SK-N-SH treated with all-trans-retinoic acid at 6 μM for 48 hours (cell line): ENCODE measurements around the gene TXN2.

Experiments used
- ATAC-seq: fragments of 200-7000 bp; cut with Tn5 transposase; 3 replicates; pipeline ENCODE4 v1.9.1; 2020; ENCODE audit warnings: mild to moderate bottlenecking, moderate library complexity
- ARNTL ChIP-seq: fragments of 450-650 bp; formaldehyde crosslinking; IDR thresholded peaks from 2 replicates; pipeline ENCODE4 v1.5.0; 2020; ENCODE audit warnings: low read depth, mild to moderate bottlenecking, moderate library complexity, borderline replicate concordance
- BACH2 ChIP-seq: fragments of 250-450 bp; sonication (Bioruptor Pico); IDR thresholded peaks from 2 replicates; pipeline ENCODE4 v1.9.0; 2021; ENCODE audit warnings: mild to moderate bottlenecking, borderline replicate concordance
- CSDC2 ChIP-seq: fragments of 250-450 bp; sonication (Bioruptor Pico); IDR thresholded peaks from 2 replicates; pipeline ENCODE4 v1.5.0; 2020; ENCODE audit warnings: mild to moderate bottlenecking, moderate library complexity
- CSRNP3 ChIP-seq: fragments of 250-450 bp; sonication (Bioruptor Pico); IDR thresholded peaks from 2 replicates; pipeline ENCODE4 v1.5.1; 2021; ENCODE audit warnings: mild to moderate bottlenecking, moderate library complexity
- ESRRG ChIP-seq: fragments of 250-450 bp; sonication (Bioruptor Pico); IDR thresholded peaks from 2 replicates; pipeline ENCODE4 v1.6.1; 2021; ENCODE audit warnings: mild to moderate bottlenecking
- GLIS3 ChIP-seq: fragments of 250-450 bp; sonication (Bioruptor Pico); IDR thresholded peaks from 2 replicates; pipeline ENCODE4 v1.5.0; 2020; ENCODE audit warnings: mild to moderate bottlenecking, moderate library complexity
- ISL1 ChIP-seq: fragments of 250-450 bp; sonication (Bioruptor Pico); IDR thresholded peaks from 2 replicates; pipeline ENCODE4 v2.1.2; 2022; ENCODE audit warnings: mild to moderate bottlenecking, moderate library complexity
- PATZ1 ChIP-seq: fragments of 250-450 bp; sonication (Bioruptor Pico); IDR thresholded peaks from 2 replicates; pipeline ENCODE4 v1.8.0; 2020; ENCODE audit warnings: mild to moderate bottlenecking, moderate library complexity, borderline replicate concordance
- POU6F1 ChIP-seq: fragments of 250-450 bp; sonication (Bioruptor Pico); IDR thresholded peaks from 2 replicates; pipeline ENCODE4 v1.8.0; 2021; ENCODE audit warnings: low read depth, mild to moderate bottlenecking, moderate library complexity, borderline replicate concordance
- PPARA ChIP-seq: fragments of 250-450 bp; sonication (Bioruptor Pico); IDR thresholded peaks from 2 replicates; pipeline ENCODE4 v1.5.0; 2020; ENCODE audit warnings: mild to moderate bottlenecking, borderline replicate concordance
- RARB ChIP-seq: fragments of 250-450 bp; sonication (Bioruptor Pico); IDR thresholded peaks from 2 replicates; pipeline ENCODE4 v1.8.0; 2021; ENCODE audit warnings: mild to moderate bottlenecking, moderate library complexity
- SNAI2 ChIP-seq: fragments of 250-450 bp; sonication (Bioruptor Pico); IDR thresholded peaks from 2 replicates; pipeline ENCODE4 v1.5.0; 2020; ENCODE audit warnings: mild to moderate bottlenecking, moderate library complexity
- TCF4 ChIP-seq: fragments of 250-450 bp; sonication (Bioruptor Pico); IDR thresholded peaks from 2 replicates; pipeline ENCODE4 v1.8.0; 2021; ENCODE audit warnings: mild to moderate bottlenecking, moderate library complexity, borderline replicate concordance
- TSHZ2 ChIP-seq: fragments of 250-450 bp; sonication (Bioruptor Pico); IDR thresholded peaks from 2 replicates; pipeline ENCODE4 v1.5.0; 2020; ENCODE audit warnings: mild to moderate bottlenecking, moderate library complexity
- ZC3H10 ChIP-seq: fragments of 250-450 bp; sonication (Bioruptor Pico); IDR thresholded peaks from 2 replicates; pipeline ENCODE4 v1.5.1; 2021; ENCODE audit warnings: mild to moderate bottlenecking, moderate library complexity
- ZFP3 ChIP-seq: fragments of 250-450 bp; sonication (Bioruptor Pico); IDR thresholded peaks from 2 replicates; pipeline ENCODE4 v1.5.0; 2020; ENCODE audit warnings: mild to moderate bottlenecking, moderate library complexity
- ZFP30 ChIP-seq: fragments of 450-650 bp; formaldehyde crosslinking; IDR thresholded peaks from 2 replicates; pipeline ENCODE4 v1.5.0; 2022; ENCODE audit warnings: mild to moderate bottlenecking, moderate library complexity
- ZNF565 ChIP-seq: fragments of 450-650 bp; formaldehyde crosslinking; conservative IDR thresholded peaks from 2 replicates; pipeline ENCODE4 v1.5.0; 2020; ENCODE audit warnings: low read depth, mild to moderate bottlenecking, moderate library complexity
- ZNF70 ChIP-seq: fragments of 450-650 bp; formaldehyde crosslinking; IDR thresholded peaks from 2 replicates; pipeline ENCODE4 v1.5.0; 2020; ENCODE audit warnings: mild to moderate bottlenecking, moderate library complexity
- ZNF8 ChIP-seq: fragments of 450-650 bp; formaldehyde crosslinking; IDR thresholded peaks from 2 replicates; pipeline ENCODE4 v1.5.0; 2020; ENCODE audit warnings: mild to moderate bottlenecking, moderate library complexity

The TXN2 gene

GRCh38 chr22:36478966-36479365 is 2.5 kb downstream of the TXN2 start:
- no peak for TF ChIP-seq ESRRG (CRISPR knock-in tag)
- TF ChIP-seq RARB (CRISPR knock-in tag), result no peak
- no peak for TF ChIP-seq CSDC2
- TF ChIP-seq POU6F1 (CRISPR knock-in tag), result no peak
- no peak for TF ChIP-seq CSRNP3 (CRISPR knock-in tag)
- no peak for TF ChIP-seq PATZ1 (CRISPR knock-in tag)
- no peak for TF ChIP-seq ZC3H10 (CRISPR knock-in tag)
- TF ChIP-seq ZNF70 (CRISPR knock-in tag), result no peak
- no peak for TF ChIP-seq ZNF565 (CRISPR knock-in tag)
- no peak for TF ChIP-seq ZNF8 (CRISPR knock-in tag)
- no peak for TF ChIP-seq BACH2 (CRISPR knock-in tag)
- TF ChIP-seq ZFP30 (CRISPR knock-in tag), result no peak
- no peak for TF ChIP-seq ZFP3
- TF ChIP-seq ISL1 (CRISPR knock-in tag), result no peak
- TF ChIP-seq PPARA (CRISPR knock-in tag), result no peak
- ATAC-seq, result no peak

- TF ChIP-seq PATZ1 (CRISPR knock-in tag) (no peak), BACH2 (CRISPR knock-in tag) (no peak), TCF4 (CRISPR knock-in tag) (no peak), ZNF8 (CRISPR knock-in tag) (no peak), SNAI2 (CRISPR knock-in tag) (no peak), TSHZ2 (CRISPR knock-in tag) (no peak), CSRNP3 (CRISPR knock-in tag) (no peak), ARNTL (CRISPR knock-in tag) (no peak), ZFP30 (CRISPR knock-in tag) (no peak), GLIS3 (CRISPR knock-in tag) (no peak), ESRRG (CRISPR knock-in tag) (no peak)
- ATAC-seq, result no peak
Observed at GRCh38 chr22:36475341-36475740, 6.1 kb downstream of the TXN2 start.
